ENCODE results near the gene PLAC9.

DNA sequence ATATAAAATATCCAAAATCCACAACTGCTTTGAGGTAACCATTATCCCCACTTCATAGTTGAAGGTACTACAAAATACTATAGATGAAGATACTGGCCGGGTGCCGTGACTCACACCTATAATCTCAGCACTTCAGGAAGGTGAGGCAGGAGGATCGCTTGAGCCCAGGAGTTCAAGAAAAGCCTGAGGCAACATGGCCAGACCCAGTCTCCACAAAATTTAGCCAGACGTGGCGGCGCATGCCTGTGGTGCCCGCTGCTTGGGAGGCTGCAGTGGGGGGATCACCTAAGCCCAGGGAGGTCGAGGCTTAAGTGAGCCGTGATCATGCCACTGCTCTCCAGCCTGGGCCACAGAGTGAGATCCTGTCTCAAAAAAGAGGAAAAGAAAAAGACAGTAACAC, 32.4 kb upstream of the PLAC9 start:
- TF ChIP-seq, protein P1, sequence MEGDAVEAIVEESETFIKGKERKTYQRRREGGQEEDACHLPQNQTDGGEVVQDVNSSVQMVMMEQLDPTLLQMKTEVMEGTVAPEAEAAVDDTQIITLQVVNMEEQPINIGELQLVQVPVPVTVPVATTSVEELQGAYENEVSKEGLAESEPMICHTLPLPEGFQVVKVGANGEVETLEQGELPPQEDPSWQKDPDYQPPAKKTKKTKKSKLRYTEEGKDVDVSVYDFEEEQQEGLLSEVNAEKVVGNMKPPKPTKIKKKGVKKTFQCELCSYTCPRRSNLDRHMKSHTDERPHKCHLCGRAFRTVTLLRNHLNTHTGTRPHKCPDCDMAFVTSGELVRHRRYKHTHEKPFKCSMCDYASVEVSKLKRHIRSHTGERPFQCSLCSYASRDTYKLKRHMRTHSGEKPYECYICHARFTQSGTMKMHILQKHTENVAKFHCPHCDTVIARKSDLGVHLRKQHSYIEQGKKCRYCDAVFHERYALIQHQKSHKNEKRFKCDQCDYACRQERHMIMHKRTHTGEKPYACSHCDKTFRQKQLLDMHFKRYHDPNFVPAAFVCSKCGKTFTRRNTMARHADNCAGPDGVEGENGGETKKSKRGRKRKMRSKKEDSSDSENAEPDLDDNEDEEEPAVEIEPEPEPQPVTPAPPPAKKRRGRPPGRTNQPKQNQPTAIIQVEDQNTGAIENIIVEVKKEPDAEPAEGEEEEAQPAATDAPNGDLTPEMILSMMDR (IDR thresholded peaks at IDR 0.05; ENCODE audit: low read length), result no peak
- TF ChIP-seq EZH2 (optimal IDR thresholded peaks at IDR 0.05; ENCODE audit: low read depth, low read length), result no peak

All from MM.1S (cell line).